GM19240 (cell line): ENCODE data around the gene CEP112.

Experiments used
- DNase-seq: peaks from one replicate; pipeline ENCODE4 v3.0.0; 2011; ENCODE audit warnings: low spot score; ENCODE audit not compliant: insufficient read length

CEP112 gene

GRCh38 chr17:65994679-65995078 lies 197.3 kb downstream of the CEP112 start:
- no peak for DNase-seq

GRCh38 chr17:65994114-65994513 lies 197.8 kb downstream of the CEP112 start:
- DNase-seq: no peak

- no peak for DNase-seq
These were observed 201.3 kb downstream of the CEP112 start for GRCh38 chr17:65990593-65990992.

- DNase-seq: no peak
These were observed 203.5 kb downstream of the CEP112 start for GRCh38 chr17:65988451-65988850.

GRCh38 chr17:65987988-65988387 lies 203.9 kb downstream of the CEP112 start:
- no peak for DNase-seq

- DNase-seq: no peak
These were observed 206.4 kb downstream of the CEP112 start for GRCh38 chr17:65985571-65985970.

GRCh38 chr17:65984299-65984698 lies 207.6 kb downstream of the CEP112 start:
- DNase-seq: no peak

GRCh38 chr17:65978871-65979270 lies 213.1 kb downstream of the CEP112 start:
- no peak for DNase-seq

GRCh38 chr17:65977041-65977440 lies 214.9 kb downstream of the CEP112 start:
- no peak for DNase-seq

GRCh38 chr17:65975878-65976277 lies 216.1 kb downstream of the CEP112 start:
- no peak for DNase-seq

GRCh38 chr17:65973237-65973636 lies 218.7 kb downstream of the CEP112 start:
- DNase-seq: no peak

- no peak for DNase-seq
These were observed 224.6 kb downstream of the CEP112 start for GRCh38 chr17:65967372-65967771.

GRCh38 chr17:65966072-65966695 lies 225.7 kb downstream of the CEP112 start:
- DNase-seq: no peak

GRCh38 chr17:65963179-65963578 lies 228.8 kb downstream of the CEP112 start:
- no peak for DNase-seq

- DNase-seq: no peak
These were observed 232.3 kb downstream of the CEP112 start for GRCh38 chr17:65959630-65960029.

GRCh38 chr17:65956814-65957213 lies 235.1 kb downstream of the CEP112 start:
- no peak for DNase-seq

GRCh38 chr17:65954148-65954449 lies 237.8 kb downstream of the CEP112 start:
- DNase-seq: no peak

GRCh38 chr17:65953316-65954147 lies 238.4 kb downstream of the CEP112 start:
- no peak for DNase-seq

GRCh38 chr17:65952586-65952985 lies 239.3 kb downstream of the CEP112 start:
- DNase-seq: no peak

GRCh38 chr17:65952015-65952414 lies 239.9 kb downstream of the CEP112 start:
- DNase-seq: no peak

- DNase-seq: no peak
These were observed 244.1 kb downstream of the CEP112 start for GRCh38 chr17:65947831-65948230.

- no peak for DNase-seq
These were observed 249.3 kb downstream of the CEP112 start for GRCh38 chr17:65942592-65942991.

GRCh38 chr17:65941356-65941899 lies 250.5 kb downstream of the CEP112 start:
- DNase-seq: no peak
